ENCODE measurements around the gene WDR31. TPM values are rescaled to one million over a fixed set of nuclear protein-coding genes. Genes with fewer than 3 reads are reported as not detected.
A peak's percentile ranks its signal among the peaks of the same experiment; 100 is the strongest.
"Not testable (repeated sequence)": the region's sequence is repeated elsewhere in the genome, so short reads cannot be mapped to it uniquely, and the experiment has no call there.

Gene WDR31
- total RNA-seq, 1 experiment from 2014 or later, result 0.77 TPM

DNA sequence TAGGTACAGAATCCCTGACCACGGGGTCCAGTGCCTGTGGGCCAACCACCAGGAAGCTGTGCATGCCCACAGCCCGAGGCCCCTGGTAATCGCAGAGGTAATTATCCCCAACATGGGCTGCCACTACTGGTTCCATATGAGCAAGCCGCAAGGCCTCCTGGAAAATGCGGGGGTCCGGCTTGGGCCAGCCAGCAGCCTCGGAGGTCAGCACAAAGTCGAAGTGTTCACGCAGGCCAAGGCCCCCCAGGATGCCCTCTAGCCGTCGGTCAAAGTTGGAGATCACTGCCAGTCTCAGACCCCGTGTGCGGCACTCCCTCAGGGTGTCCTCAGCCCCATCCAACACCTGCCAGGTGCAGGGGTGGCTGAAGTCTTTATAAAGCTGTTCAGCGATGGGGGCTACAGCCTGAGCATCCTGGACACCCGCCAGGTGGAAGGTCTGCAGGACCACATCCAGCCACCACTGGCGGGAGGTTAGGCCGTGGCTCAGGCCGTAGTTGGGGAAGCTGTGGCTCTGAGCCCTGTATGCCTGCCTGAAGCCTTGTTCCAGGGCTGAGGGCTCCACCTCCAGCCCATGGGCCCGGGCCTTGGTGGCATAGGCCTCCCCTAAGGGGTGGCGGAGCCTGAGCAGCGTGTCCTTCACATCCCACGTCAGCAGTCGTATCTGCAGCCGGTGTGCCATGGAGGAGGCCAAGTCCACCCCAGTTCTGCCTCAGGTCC, 33.8 kb upstream of the WDR31 start:
- Histone ChIP-seq H3K27ac (no peak overlapping the region), H3K36me3 (no peaks in the 10 kb centered on the region), H3K27me3 (no peaks in the 10 kb centered on the region), H3K4me3 (no peak overlapping the region), H3K4me1 (no peaks in the 10 kb centered on the region), H3K9me3 (replicated peaks) (no peaks in the 10 kb centered on the region)
- DNase-seq, result no peak

- no peak overlapping the region for H3K27ac ChIP-seq
- H3K27me3 ChIP-seq, result no peaks in the 10 kb centered on the region
- H3K4me3 ChIP-seq, result no peak overlapping the region
- DNase-seq, result no peak
- no peaks in the 10 kb centered on the region for H3K36me3 ChIP-seq
- no peaks in the 10 kb centered on the region for H3K9me3 ChIP-seq (replicated peaks)
- H3K4me1 ChIP-seq, result no peaks in the 10 kb centered on the region
Observed at GRCh38 chr9:113373256-113373655, 33.2 kb upstream of the WDR31 start.

DNA sequence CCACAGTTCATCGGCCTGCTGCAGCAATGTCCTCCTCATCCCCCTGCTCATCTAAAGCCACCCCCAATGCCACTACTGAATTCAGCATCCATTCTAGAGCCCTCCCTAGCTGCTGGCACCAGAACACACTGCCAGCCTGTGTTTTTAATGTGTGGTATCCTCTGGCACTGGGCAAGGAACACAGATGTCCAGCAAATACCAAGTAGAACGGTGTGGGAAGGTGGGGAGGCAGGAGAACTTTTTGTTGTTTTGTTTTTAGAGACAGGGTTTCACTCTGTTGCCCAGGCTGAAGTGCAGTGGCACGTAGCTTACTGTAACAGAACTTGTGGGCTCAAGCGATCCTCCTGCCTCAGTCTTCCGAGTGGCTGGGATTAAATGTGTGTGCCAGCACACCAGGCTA, 32.0 kb upstream of the WDR31 start:
- Histone ChIP-seq H3K4me1 (no peaks in the 10 kb centered on the region), H3K27ac (no peak overlapping the region), H3K36me3 (no peaks in the 10 kb centered on the region), H3K27me3 (no peaks in the 10 kb centered on the region), H3K9me3 (replicated peaks) (no peaks in the 10 kb centered on the region), H3K4me3 (no peak overlapping the region)
- no peak for DNase-seq

DNA sequence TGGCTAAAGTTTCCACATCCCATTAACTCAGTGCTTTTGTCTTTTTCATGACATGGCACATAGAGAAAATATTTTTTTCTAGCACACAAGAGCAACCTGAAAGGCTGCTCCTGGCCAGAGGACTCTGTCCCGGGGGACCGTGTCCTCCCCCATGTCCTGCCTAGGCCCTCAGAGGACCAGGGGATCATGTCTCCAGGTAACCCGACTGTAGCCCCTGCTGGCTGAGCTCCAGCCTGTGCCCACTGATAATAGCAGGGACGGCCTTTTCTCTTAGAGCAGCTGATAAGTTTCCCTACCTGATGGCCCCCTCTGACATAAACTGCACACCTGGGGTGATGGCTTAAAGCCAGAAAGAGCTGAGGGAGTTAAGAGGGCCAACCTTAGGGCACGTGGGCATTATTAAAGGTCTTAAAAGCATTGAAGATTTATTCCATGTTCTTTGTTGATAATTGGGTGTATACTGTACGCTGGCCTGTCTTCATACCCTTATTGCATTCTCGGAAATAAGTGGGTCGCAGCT, 30.8 kb upstream of the WDR31 start:
- H3K4me1 ChIP-seq, result peaks cover 5% of the 10 kb centered on the region; the same call in 1 of the 2 replicates
- no peaks in the 10 kb centered on the region for H3K27me3 ChIP-seq
- H3K9me3 ChIP-seq (replicated peaks), result no peaks in the 10 kb centered on the region
- no peak for DNase-seq
- no peak overlapping the region for H3K27ac ChIP-seq
- no peaks in the 10 kb centered on the region for H3K36me3 ChIP-seq
- H3K4me3 ChIP-seq, result no peak overlapping the region

- H3K4me3 ChIP-seq, result no peak overlapping the region
- no peak overlapping the region for H3K27ac ChIP-seq
- no peaks in the 10 kb centered on the region for H3K9me3 ChIP-seq (replicated peaks)
- DNase-seq, result no peak
- peaks cover 5% of the 10 kb centered on the region; the same call in 1 of the 2 replicates for H3K4me1 ChIP-seq
- no peaks in the 10 kb centered on the region for H3K36me3 ChIP-seq
- no peaks in the 10 kb centered on the region for H3K27me3 ChIP-seq
Observed at GRCh38 chr9:113369855-113370140, 29.7 kb upstream of the WDR31 start.

- peaks cover 5% of the 10 kb centered on the region for H3K4me1 ChIP-seq
- DNase-seq, result no peak
- H3K4me3 ChIP-seq, result no peak overlapping the region
- no peak overlapping the region for H3K27ac ChIP-seq
- H3K27me3 ChIP-seq, result no peaks in the 10 kb centered on the region
- no peaks in the 10 kb centered on the region for H3K9me3 ChIP-seq (replicated peaks)
- no peaks in the 10 kb centered on the region for H3K36me3 ChIP-seq
Observed at GRCh38 chr9:113368982-113369854, 29.1 kb upstream of the WDR31 start.

DNA sequence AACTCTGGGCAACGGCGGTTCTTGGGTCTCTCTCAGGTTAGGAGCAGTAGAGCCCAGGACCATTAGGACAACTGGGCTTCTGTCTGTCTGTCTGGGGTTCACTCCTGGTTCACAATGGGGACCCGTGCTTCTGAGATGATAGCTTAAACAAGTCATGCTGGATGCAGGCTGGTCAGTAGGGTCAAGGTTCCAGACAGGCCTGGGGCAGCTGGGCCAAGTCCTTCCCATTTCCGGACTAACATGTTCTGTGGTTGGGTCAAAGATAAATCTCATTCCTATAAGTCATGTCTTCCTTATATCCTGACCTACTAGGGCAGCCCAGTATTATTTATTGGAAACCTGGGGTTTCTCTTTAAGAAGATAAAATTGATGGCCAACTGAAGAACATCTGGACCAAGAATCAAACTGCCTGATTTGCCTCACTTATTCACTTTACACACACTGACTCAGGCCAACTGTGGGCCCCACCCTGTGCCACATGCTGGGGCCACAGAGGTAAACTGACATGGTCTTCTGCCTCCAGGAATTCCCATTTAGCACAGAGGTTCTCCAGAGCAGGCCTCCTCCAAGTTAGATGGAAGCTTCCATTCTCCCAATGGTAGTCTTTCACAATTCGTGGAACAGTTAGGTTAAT, 28.4 kb upstream of the WDR31 start:
- H3K27ac ChIP-seq, result no peak overlapping the region
- no peaks in the 10 kb centered on the region for H3K9me3 ChIP-seq (replicated peaks)

GRCh38 chr9:113365652-113366051, 25.6 kb upstream of the WDR31 start:
- H3K36me3 ChIP-seq; DNase-seq; H3K9me3 ChIP-seq (replicated peaks); H3K4me3 ChIP-seq; H3K27me3 ChIP-seq; H3K27ac ChIP-seq: not testable (repeated sequence)
- peaks cover 27% of the 10 kb centered on the region for H3K4me1 ChIP-seq

More for the DNA sequence above, 28.4 kb upstream of the WDR31 start:
- no peaks in the 10 kb centered on the region for H3K36me3 ChIP-seq
- no peak for DNase-seq
- H3K4me3 ChIP-seq, result no peak overlapping the region
- peaks cover 5% of the 10 kb centered on the region for H3K4me1 ChIP-seq
- H3K27me3 ChIP-seq, result no peaks in the 10 kb centered on the region

DNA sequence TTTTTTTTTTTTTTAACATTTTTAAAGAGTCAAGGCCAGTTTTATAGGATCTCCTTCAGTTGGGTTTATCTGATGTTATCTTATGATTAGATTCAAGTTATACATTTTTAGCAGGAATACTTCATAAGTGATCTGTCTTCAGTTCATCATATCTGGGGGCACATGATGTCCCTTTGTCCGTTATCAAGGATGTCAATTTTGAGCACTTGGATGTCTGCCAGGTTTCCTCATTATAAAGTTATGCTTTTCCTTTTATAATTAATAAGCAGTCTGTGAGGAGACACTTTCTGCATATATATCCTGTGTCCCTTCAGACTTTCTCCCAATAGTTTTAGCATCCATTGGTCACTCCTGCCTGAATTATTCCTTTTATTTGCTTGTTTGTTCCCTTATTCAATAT, 24.9 kb upstream of the WDR31 start:
- Histone ChIP-seq H3K9me3 (replicated peaks) (no peaks in the 10 kb centered on the region), H3K4me1 (peaks cover 34% of the 10 kb centered on the region), H3K27me3 (no peaks in the 10 kb centered on the region), H3K4me3 (no peak overlapping the region), H3K27ac (no peak overlapping the region), H3K36me3 (no peaks in the 10 kb centered on the region)
- no peak for DNase-seq

DNA sequence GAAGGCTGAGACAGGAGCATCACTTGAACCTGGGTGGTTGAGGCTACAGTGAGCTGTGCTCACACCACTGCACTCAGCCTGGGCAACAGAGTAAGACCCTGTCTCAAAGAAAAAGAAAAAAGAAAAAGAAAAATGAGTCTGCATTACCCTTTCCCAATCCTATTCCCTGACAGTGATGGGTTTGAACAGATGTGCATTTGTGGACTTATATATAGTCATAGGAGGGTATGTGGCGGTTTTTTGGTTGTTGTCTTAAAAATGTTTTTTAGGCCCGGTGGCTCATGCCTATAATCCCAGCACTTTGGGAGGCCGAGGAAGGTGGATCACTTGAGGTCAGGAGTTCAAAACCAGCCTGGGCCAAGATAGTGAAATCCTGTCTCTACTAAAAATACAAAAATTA, 23.3 kb upstream of the WDR31 start:
- no peaks in the 10 kb centered on the region for H3K36me3 ChIP-seq
- H3K27me3 ChIP-seq, result no peaks in the 10 kb centered on the region
- peak; percentile 41 to 79 for DNase-seq
- H3K27ac ChIP-seq, result peak overlapping the region; percentile 35
- peaks cover 35% of the 10 kb centered on the region for H3K4me1 ChIP-seq
- no peak overlapping the region for H3K4me3 ChIP-seq
- no peaks in the 10 kb centered on the region for H3K9me3 ChIP-seq (replicated peaks)

DNA sequence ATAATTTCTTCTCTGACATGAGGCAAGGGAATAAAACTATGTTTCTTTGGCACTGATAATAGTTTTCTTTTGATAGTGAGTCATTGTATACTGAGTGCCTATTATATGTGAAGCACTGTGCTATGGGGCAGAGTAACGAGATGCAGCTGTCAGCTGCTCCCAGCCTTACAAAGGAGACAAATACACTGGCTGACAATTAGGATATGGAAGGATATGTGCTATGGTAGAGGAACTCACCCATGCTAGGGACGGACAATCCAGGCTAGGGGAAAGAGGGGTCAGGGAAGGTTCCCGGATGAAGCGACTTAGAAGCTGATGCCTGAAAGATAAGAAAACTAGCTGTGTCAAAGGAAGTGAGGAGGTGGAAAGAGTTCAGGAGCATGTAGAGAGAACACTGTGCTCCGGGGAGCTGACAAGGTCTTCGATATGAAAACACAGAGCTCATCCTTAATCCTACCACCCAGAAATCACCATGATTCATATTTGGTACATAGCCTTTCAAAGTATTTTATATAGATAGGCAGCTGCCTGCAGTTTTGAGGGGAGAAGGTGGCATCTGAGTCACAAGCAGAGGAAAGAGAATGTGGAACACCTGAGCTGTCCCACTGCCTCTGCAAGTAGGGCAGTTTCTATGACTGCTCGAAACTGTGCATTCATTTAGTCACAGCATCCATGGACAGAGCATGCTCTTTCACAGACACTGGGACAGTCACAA, 21.4 kb upstream of the WDR31 start:
- peaks cover 35% of the 10 kb centered on the region for H3K4me1 ChIP-seq
- H3K27ac ChIP-seq, result peak overlapping the region; percentile 2; the same call in 1 of the 2 replicates
- no peaks in the 10 kb centered on the region for H3K9me3 ChIP-seq (replicated peaks)
- peak in 1 of 2 experiments; percentile 60 for DNase-seq
- H3K4me3 ChIP-seq, result no peak overlapping the region
- H3K36me3 ChIP-seq, result no peaks in the 10 kb centered on the region
- no peaks in the 10 kb centered on the region; the same call in 1 of the 2 replicates for H3K27me3 ChIP-seq

- DNase-seq, result peak; percentile 30 to 59
Observed at GRCh38 chr9:113360242-113360842, 20.3 kb upstream of the WDR31 start.

GRCh38 chr9:113359385-113359784, 19.3 kb upstream of the WDR31 start:
- H3K36me3 ChIP-seq, result no peaks in the 10 kb centered on the region
- H3K4me1 ChIP-seq, result peaks cover 30% of the 10 kb centered on the region
- peak in 1 of 2 experiments; percentile 41 for DNase-seq

More at GRCh38 chr9:113360242-113360842, 20.3 kb upstream of the WDR31 start:
- no peaks in the 10 kb centered on the region for H3K9me3 ChIP-seq (replicated peaks)
- H3K4me3 ChIP-seq, result no peak overlapping the region
- H3K36me3 ChIP-seq, result no peaks in the 10 kb centered on the region
- H3K4me1 ChIP-seq, result peaks cover 30% of the 10 kb centered on the region
- no peak overlapping the region for H3K27ac ChIP-seq
- H3K27me3 ChIP-seq, result no peaks in the 10 kb centered on the region; the same call in 1 of the 2 replicates

GRCh38 chr9:113356686-113357292, 16.7 kb upstream of the WDR31 start:
- peaks cover 17% of the 10 kb centered on the region for H3K4me1 ChIP-seq
- peaks cover 3% of the 10 kb centered on the region; the same call in 1 of the 2 replicates for H3K27me3 ChIP-seq

More at GRCh38 chr9:113359385-113359784, 19.3 kb upstream of the WDR31 start:
- Histone ChIP-seq H3K4me3 (no peak overlapping the region), H3K27me3 (peaks cover under 1% of the 10 kb centered on the region; the same call in 1 of the 2 replicates), H3K9me3 (replicated peaks) (no peaks in the 10 kb centered on the region), H3K27ac (no peak overlapping the region)

More at GRCh38 chr9:113356686-113357292, 16.7 kb upstream of the WDR31 start:
- Histone ChIP-seq H3K36me3 (no peaks in the 10 kb centered on the region), H3K27ac (no peak overlapping the region), H3K9me3 (replicated peaks) (no peaks in the 10 kb centered on the region), H3K4me3 (no peak overlapping the region)
- no peak for DNase-seq
